ENCODE results near the gene TOR1AIP2.
"Not testable (repeated sequence)": the region's sequence is repeated elsewhere in the genome, so short reads cannot be mapped to it uniquely, and the experiment has no call there.

The TOR1AIP2 gene

DNA sequence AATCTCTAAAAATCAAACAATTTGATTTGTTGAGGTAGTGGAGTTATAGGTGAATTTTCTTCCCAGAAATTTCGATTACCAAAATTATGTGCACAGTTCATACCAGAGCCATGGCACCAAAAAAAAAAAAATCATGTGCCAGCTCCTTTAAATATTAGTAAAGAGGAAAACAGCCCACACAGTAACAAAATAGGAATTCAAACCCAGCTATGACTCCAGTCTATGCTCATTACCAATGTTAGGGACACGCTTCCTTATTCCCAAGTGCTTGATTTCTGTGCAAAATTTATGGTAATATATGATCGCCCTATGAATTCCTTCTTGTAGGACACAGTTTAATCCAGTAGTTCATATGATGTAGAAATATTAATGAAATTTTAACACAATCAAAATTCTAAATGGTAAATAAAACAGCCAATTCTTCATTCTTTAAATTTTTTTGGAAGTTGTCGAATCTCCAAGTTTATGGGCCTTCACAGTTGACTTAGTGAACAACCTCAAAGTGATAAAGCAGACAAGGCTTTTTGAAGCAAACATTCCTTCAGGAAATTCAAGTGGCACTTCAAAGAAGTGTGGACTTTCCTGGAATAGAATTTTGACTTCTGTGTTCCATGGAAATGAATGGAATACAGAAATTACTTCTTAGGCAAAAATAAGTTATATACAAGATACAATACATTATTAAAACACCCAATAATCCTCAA lies 1.9 kb downstream of the TOR1AIP2 start:
- no peak for DNase-seq (ENCODE audit: low read depth in 2 of 2)

- DNase-seq (ENCODE audit: low read depth in 2 of 2): no peak
These were observed 4.2 kb downstream of the TOR1AIP2 start for GRCh38 chr1:179873438-179873851.

GRCh38 chr1:179872558-179872957 lies 5.0 kb downstream of the TOR1AIP2 start:
- no peak for DNase-seq (ENCODE audit: low read depth in 2 of 2)

GRCh38 chr1:179871940-179872339 lies 5.7 kb downstream of the TOR1AIP2 start:
- no peak for DNase-seq (ENCODE audit: low read depth in 2 of 2)

DNA sequence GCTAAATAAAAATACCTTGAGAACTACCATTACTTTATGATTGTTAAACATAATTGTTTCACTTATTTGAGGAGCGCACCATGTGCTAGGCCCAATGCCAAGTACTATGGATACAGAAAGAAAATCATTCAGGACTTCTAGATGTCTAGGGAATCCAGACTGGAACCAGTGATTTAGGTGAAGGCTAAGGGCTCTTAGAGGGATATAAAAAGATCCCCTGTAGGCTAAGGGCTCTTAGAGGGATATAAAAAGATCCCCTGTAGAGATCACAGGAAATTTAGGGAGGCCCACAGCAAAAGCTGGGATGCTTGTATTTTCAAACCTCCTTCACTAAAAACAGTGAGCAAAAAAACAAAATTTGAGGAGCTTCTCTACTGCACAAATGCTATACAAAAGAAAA lies 6.7 kb downstream of the TOR1AIP2 start:
- DNase-seq (ENCODE audit: low read depth in 2 of 2): no peak

- peak in 1 of 2 donors; percentile 31 for DNase-seq (ENCODE audit: low read depth in 2 of 2)
These were observed 9.9 kb downstream of the TOR1AIP2 start for GRCh38 chr1:179867493-179868330.

GRCh38 chr1:179866616-179867015 lies 11.0 kb downstream of the TOR1AIP2 start:
- DNase-seq (ENCODE audit: low read depth in 2 of 2): no peak

DNA sequence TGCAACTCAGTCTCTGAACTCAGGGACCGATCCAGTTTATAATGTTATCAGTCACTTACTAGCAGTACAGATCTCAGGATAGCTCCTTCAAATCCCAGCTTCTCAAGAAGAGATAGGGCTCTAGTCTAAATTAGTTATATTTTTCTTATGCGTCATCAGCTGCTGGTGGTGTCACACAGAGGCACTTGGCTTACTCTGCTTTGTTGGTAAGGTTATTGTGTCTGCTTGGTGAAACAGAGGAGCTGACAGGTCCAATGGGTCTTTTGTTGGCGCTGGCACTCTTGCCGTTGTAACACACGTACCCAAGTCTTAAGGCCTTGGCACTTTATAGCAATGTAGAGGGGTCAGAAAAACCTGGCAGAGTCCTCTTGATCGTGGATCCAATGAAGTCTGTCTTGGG lies 12.2 kb downstream of the TOR1AIP2 start:
- no peak for DNase-seq (ENCODE audit: low read depth in 2 of 2)

GRCh38 chr1:179860652-179861051 lies 17.0 kb downstream of the TOR1AIP2 start:
- DNase-seq (ENCODE audit: low read depth in 2 of 2): no peak

- DNase-seq (ENCODE audit: low read depth in 2 of 2): no peak
These were observed 20.6 kb downstream of the TOR1AIP2 start for GRCh38 chr1:179857009-179857408.

- no peak for DNase-seq (ENCODE audit: low read depth in 2 of 2)
These were observed 21.3 kb downstream of the TOR1AIP2 start for GRCh38 chr1:179856296-179856695.

- not testable (repeated sequence) for DNase-seq (ENCODE audit: low read depth in 2 of 2)
These were observed 21.8 kb downstream of the TOR1AIP2 start for GRCh38 chr1:179855831-179856230.

DNA sequence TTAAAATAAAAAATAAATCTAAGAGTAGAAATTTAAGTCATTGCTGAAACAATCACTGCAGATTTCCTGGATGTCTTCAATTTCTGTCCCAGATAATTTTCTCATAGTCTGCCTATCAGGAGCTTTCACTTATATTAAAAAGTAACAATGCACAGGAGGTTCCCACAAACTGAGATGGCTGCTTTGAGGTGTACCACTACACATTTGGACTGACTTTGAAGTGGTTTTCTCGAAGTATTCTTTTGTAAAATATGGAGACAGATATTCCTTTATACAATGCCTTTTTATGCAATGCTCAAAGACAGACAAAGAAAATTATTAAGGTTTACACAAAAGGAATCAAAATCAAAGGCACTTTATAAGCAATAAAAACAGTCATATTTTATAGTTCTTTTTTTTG lies 24.5 kb downstream of the TOR1AIP2 start:
- DNase-seq (ENCODE audit: low read depth in 2 of 2): no peak

DNA sequence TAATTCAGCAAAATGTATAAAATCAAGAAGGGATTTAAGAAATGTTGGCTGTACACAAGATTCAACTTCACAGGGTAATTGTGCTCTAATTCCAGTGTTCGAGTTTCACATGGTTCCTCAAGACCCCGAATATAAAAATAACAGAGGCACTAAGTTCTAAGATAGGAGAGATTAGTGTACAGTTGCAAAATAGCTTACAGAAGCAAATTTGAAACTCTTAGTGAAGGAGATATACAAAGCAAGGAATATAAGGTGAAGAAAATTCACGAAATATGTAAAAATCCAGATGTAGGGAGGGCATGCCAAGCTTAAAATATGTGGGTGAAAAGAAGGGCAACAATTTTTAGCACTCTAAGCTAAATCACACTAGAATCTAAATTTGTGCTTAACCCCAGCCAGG lies 29.4 kb downstream of the TOR1AIP2 start:
- DNase-seq (ENCODE audit: low read depth in 2 of 2): no peak

GRCh38 chr1:179840107-179840506 lies 37.5 kb downstream of the TOR1AIP2 start:
- no peak for DNase-seq (ENCODE audit: low read depth in 2 of 2)

GRCh38 chr1:179836686-179837445 lies 40.7 kb downstream of the TOR1AIP2 start:
- DNase-seq (ENCODE audit: low read depth in 2 of 2): not testable (repeated sequence)

- DNase-seq (ENCODE audit: low read depth in 2 of 2): no peak
These were observed 45.5 kb downstream of the TOR1AIP2 start for GRCh38 chr1:179831852-179832699.

GRCh38 chr1:179831225-179831624 lies 46.4 kb downstream of the TOR1AIP2 start:
- no peak for DNase-seq (ENCODE audit: low read depth in 2 of 2)

DNA sequence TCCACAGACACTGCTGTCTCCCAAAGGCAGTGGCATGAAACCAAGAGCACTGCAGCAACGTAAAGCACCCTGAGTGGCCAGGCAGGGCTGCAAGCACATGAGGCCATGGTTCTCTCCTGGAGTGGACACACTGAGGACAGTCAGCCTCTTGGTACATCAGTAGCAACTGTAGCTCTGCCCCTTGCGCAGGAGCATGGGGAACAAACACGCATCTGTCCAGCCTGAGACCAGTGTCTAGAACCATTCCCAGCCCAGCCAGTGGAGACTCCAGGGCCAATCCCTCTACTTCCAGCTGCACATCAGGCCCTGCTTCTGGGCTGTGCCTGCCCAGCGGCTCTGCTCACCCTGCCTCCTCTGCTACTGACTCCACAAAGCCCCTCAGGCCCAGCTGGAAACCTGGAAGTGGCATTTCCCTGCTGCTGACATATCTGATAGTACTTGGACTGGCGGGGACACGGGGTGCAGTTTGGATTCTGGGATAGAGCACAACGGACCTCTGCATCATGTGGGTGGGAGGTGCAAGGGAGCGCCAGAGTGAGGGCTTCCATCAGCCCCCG lies 49.0 kb downstream of the TOR1AIP2 start:
- DNase-seq (ENCODE audit: low read depth in 2 of 2): no peak

DNA sequence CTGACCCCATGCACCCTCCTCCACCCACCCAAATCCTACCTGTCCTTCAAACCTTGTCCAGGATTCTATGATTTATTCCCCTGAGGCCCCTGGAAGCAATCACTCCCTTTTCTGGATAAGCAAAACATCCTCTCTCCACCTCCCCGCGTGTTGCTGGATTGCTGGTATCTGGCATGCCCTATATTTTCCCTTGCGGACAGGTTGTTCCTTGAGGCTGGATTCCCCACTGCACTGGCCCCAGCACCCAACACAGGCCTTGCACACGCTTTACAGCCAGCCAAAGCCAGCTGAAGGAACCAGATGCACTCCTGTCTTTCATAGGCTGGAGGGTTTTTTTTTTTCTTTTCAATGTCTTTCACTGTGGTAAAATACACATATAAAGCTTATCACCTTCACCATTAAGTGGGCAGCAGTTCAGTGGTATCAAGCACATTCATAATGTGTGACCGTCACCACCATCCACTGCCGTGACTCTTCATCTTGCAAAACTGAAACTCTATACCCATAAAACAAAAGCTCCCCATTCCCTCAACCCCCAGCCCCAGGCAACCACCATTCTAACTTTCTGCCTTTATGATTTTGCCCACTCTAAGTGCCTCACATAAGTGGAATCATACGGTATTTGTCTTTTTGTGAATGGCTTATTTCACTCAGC lies 50.9 kb downstream of the TOR1AIP2 start:
- DNase-seq (ENCODE audit: low read depth in 2 of 2): no peak

All from stimulated activated CD4-positive, alpha-beta T cell treated with anti-CD3 and anti-CD28 coated beads, Interleukin-1b, Interleukin-23, amount 100 ng/mL, for 1 hour (primary cell).